Liver (tissue), 3 donors: ENCODE data around the gene NHERF2.

ENCODE experiments used
- ATF3 ChIP-seq: IDR thresholded peaks from 2 replicates; pipeline ENCODE4 v1.6.1; 2016; ENCODE audit warnings: antibody characterized with exemption
- CTCF ChIP-seq: fragments of 150-350 bp; IDR thresholded peaks from 2 replicates; pipeline ENCODE4 v1.5.1; 2017; ENCODE audit warnings: improper control_type of control experiment, low read depth, low read length; ENCODE audit not compliant: missing input control
- EGR1 ChIP-seq, 2 donors: IDR thresholded peaks; 2 replicates each; pipeline ENCODE4 v1.6.1; 2016 to 2018; ENCODE audit warnings: antibody characterized with exemption in 2 of 2, low read depth in 2 of 2
- FOXA1 ChIP-seq: IDR thresholded peaks from 2 replicates; pipeline ENCODE4 v1.6.1; 2016; ENCODE audit warnings: antibody characterized with exemption
- GABPA ChIP-seq, 2 donors: IDR thresholded peaks in 1 of 2; conservative IDR thresholded peaks in 1 of 2; 2 replicates each; pipeline ENCODE4 v1.6.1; 2016; ENCODE audit warnings: antibody characterized with exemption in 2 of 2, mild to moderate bottlenecking in 1 of 2, moderate library complexity in 1 of 2
- HNF4G ChIP-seq: IDR thresholded peaks from 2 replicates; pipeline ENCODE4 v1.6.1; 2016; ENCODE audit warnings: antibody characterized with exemption
- JUND ChIP-seq, 2 donors: IDR thresholded peaks; 2 replicates each; pipeline ENCODE4 v1.6.1; 2016; ENCODE audit warnings: antibody characterized with exemption in 2 of 2
- RAD21 ChIP-seq, 2 donors: IDR thresholded peaks; 2 replicates each; pipeline ENCODE4 v1.6.1; 2016; ENCODE audit warnings: antibody characterized with exemption in 2 of 2, mild to moderate bottlenecking in 2 of 2
- RXRA ChIP-seq, 2 donors: IDR thresholded peaks; 2 replicates each; pipeline ENCODE4 v1.6.1; 2017 to 2018; ENCODE audit warnings: antibody characterized with exemption in 2 of 2, mild to moderate bottlenecking in 1 of 2
- SP1 ChIP-seq: IDR thresholded peaks from 2 replicates; pipeline ENCODE4 v1.6.1; 2018; ENCODE audit warnings: antibody characterized with exemption, mild to moderate bottlenecking
- TAF1 ChIP-seq: conservative IDR thresholded peaks from 2 replicates; pipeline ENCODE4 v1.6.1; 2016; ENCODE audit warnings: antibody characterized with exemption, mild to moderate bottlenecking
- YY1 ChIP-seq: IDR thresholded peaks from 2 replicates; pipeline ENCODE4 v1.6.1; 2016; ENCODE audit warnings: antibody characterized with exemption, mild to moderate bottlenecking
- TF ChIP-seq, protein P1 (sequence below): IDR thresholded peaks from 2 replicates; pipeline ENCODE4 v1.6.1; 2016; ENCODE audit warnings: antibody characterized with exemption, mild to moderate bottlenecking
- donor health status: healthy.
- donor health status: healthy.

- TF ChIP-seq RXRA (IDR thresholded peaks at IDR 0.05) (no peak), CTCF (no peak), HNF4G (no peak), FOXA1 (no peak), EGR1 (IDR thresholded peaks at IDR 0.05; ENCODE audit: low read depth in 2 of 2) (no peak), ATF3 (no peak), YY1 (no peak), GABPA (IDR thresholded peaks at IDR 0.05 in 1 of 2, conservative IDR thresholded peaks at IDR 0.05 in 1 of 2) (no peak), SP1 (no peak), TAF1 (no peak), RAD21 (IDR thresholded peaks at IDR 0.05) (no peak), JUND (IDR thresholded peaks at IDR 0.05) (no peak)
- TF ChIP-seq, protein P1, sequence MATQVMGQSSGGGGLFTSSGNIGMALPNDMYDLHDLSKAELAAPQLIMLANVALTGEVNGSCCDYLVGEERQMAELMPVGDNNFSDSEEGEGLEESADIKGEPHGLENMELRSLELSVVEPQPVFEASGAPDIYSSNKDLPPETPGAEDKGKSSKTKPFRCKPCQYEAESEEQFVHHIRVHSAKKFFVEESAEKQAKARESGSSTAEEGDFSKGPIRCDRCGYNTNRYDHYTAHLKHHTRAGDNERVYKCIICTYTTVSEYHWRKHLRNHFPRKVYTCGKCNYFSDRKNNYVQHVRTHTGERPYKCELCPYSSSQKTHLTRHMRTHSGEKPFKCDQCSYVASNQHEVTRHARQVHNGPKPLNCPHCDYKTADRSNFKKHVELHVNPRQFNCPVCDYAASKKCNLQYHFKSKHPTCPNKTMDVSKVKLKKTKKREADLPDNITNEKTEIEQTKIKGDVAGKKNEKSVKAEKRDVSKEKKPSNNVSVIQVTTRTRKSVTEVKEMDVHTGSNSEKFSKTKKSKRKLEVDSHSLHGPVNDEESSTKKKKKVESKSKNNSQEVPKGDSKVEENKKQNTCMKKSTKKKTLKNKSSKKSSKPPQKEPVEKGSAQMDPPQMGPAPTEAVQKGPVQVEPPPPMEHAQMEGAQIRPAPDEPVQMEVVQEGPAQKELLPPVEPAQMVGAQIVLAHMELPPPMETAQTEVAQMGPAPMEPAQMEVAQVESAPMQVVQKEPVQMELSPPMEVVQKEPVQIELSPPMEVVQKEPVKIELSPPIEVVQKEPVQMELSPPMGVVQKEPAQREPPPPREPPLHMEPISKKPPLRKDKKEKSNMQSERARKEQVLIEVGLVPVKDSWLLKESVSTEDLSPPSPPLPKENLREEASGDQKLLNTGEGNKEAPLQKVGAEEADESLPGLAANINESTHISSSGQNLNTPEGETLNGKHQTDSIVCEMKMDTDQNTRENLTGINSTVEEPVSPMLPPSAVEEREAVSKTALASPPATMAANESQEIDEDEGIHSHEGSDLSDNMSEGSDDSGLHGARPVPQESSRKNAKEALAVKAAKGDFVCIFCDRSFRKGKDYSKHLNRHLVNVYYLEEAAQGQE: no peak
Observed at GRCh38 chr16:2066139-2066538, 39.4 kb downstream of the NHERF2 start.
